ENCODE results near the gene SPDYE17.
"Not testable (repeated sequence)": the region's sequence is repeated elsewhere in the genome, so short reads cannot be mapped to it uniquely, and the experiment has no call there.

Gene SPDYE17

GRCh38 chr7:76982501-76982900 is 49.7 kb downstream of the SPDYE17 start:
- DNase-seq (ENCODE audit: low read depth in 1 of 2, low spot score in 1 of 2); in situ Hi-C loops (cut with HindIII; ENCODE audit: low pct_unique_long_range_greater_than_20kb, low sequenced_read_pairs): not testable (repeated sequence)

GRCh38 chr7:76981187-76981970 is 50.8 kb downstream of the SPDYE17 start:
- DNase-seq (ENCODE audit: low read depth in 1 of 2, low spot score in 1 of 2); in situ Hi-C loops (cut with HindIII; ENCODE audit: low pct_unique_long_range_greater_than_20kb, low sequenced_read_pairs): not testable (repeated sequence)

- DNase-seq (ENCODE audit: low read depth in 1 of 2, low spot score in 1 of 2); in situ Hi-C loops (cut with HindIII; ENCODE audit: low pct_unique_long_range_greater_than_20kb, low sequenced_read_pairs): not testable (repeated sequence)
These were observed 51.6 kb downstream of the SPDYE17 start for GRCh38 chr7:76980576-76980975.

GRCh38 chr7:76977761-76978367 is 54.3 kb downstream of the SPDYE17 start:
- DNase-seq (ENCODE audit: low read depth in 1 of 2, low spot score in 1 of 2); in situ Hi-C loops (cut with HindIII; ENCODE audit: low pct_unique_long_range_greater_than_20kb, low sequenced_read_pairs): not testable (repeated sequence)

GRCh38 chr7:76974793-76975579 is 57.2 kb downstream of the SPDYE17 start:
- DNase-seq (ENCODE audit: low read depth in 1 of 2, low spot score in 1 of 2); in situ Hi-C loops (cut with HindIII; ENCODE audit: low pct_unique_long_range_greater_than_20kb, low sequenced_read_pairs): not testable (repeated sequence)

GRCh38 chr7:76974336-76974735 is 57.8 kb downstream of the SPDYE17 start:
- DNase-seq (ENCODE audit: low read depth in 1 of 2, low spot score in 1 of 2); in situ Hi-C loops (cut with HindIII; ENCODE audit: low pct_unique_long_range_greater_than_20kb, low sequenced_read_pairs): not testable (repeated sequence)

- DNase-seq (ENCODE audit: low read depth in 1 of 2, low spot score in 1 of 2); in situ Hi-C loops (cut with HindIII; ENCODE audit: low pct_unique_long_range_greater_than_20kb, low sequenced_read_pairs): not testable (repeated sequence)
These were observed 59.8 kb downstream of the SPDYE17 start for GRCh38 chr7:76972391-76972790.
